Suprapubic skin (tissue), 4 donors: ENCODE measurements around the gene C18orf32.

Experiments
- POLR2A ChIP-seq, 2 donors: fragments of 450-650 bp; IDR thresholded peaks; one replicate each; pipeline ENCODE4 v1.6.1; 2017; ENCODE audit warnings: antibody characterized with exemption in 2 of 2, mild to moderate bottlenecking in 2 of 2, moderate library complexity in 2 of 2
- POLR2AphosphoS5 ChIP-seq, 3 donors: sonication (generic); formaldehyde crosslinking; IDR thresholded peaks; one replicate each; pipeline ENCODE4 v1.6.1; 2017; ENCODE audit warnings: antibody characterized with exemption in 3 of 3

GRCh38 chr18:49472459-49472858 is 14.6 kb downstream of the C18orf32 start:
- TF ChIP-seq POLR2A (IDR thresholded peaks at IDR 0.05) (no peak), POLR2AphosphoS5 (IDR thresholded peaks at IDR 0.05) (no peak)
